Ishikawa (cell line): ENCODE measurements around the gene GRID1.

Experiments used
- CEBPB ChIP-seq: IDR thresholded peaks from 2 replicates; pipeline ENCODE4 v1.6.1; 2012
- CREB1 ChIP-seq: IDR thresholded peaks from 2 replicates; pipeline ENCODE4 v1.6.1; 2012; ENCODE audit warnings: low read depth
- EGR1 ChIP-seq: IDR thresholded peaks from 2 replicates; pipeline ENCODE4 v1.6.1; 2012
- EP300 ChIP-seq: IDR thresholded peaks from 2 replicates; pipeline ENCODE4 v1.6.1; 2012; ENCODE audit warnings: borderline replicate concordance
- FOXM1 ChIP-seq: IDR thresholded peaks from 2 replicates; pipeline ENCODE4 v1.6.1; 2012; ENCODE audit warnings: low read depth, borderline replicate concordance
- NFIC ChIP-seq: IDR thresholded peaks from 2 replicates; pipeline ENCODE4 v1.6.1; 2012
- RAD21 ChIP-seq: IDR thresholded peaks from 2 replicates; pipeline ENCODE4 v1.6.1; 2012; ENCODE audit warnings: low read depth
- TAF1 ChIP-seq: IDR thresholded peaks from 2 replicates; pipeline ENCODE4 v1.6.1; 2012; ENCODE audit warnings: low read depth, mild to moderate bottlenecking
- TCF12 ChIP-seq: IDR thresholded peaks from 2 replicates; pipeline ENCODE4 v1.6.1; 2012; ENCODE audit warnings: low read depth
- TEAD4 ChIP-seq: IDR thresholded peaks from 2 replicates; pipeline ENCODE4 v1.6.1; 2012
- YY1 ChIP-seq: IDR thresholded peaks from 2 replicates; pipeline ENCODE4 v1.6.1; 2012; ENCODE audit warnings: low read depth
- ZBTB7A ChIP-seq: IDR thresholded peaks from 2 replicates; pipeline ENCODE4 v1.6.1; 2012; ENCODE audit warnings: low read depth
- TF ChIP-seq, protein P1 (sequence below): IDR thresholded peaks from 2 replicates; pipeline ENCODE4 v1.6.1; 2012; ENCODE audit warnings: low read depth, mild to moderate bottlenecking
- TF ChIP-seq, protein P2 (sequence below): IDR thresholded peaks from 2 replicates; pipeline ENCODE4 v1.6.1; 2012
- TF ChIP-seq, protein P3 (sequence below): IDR thresholded peaks from 2 replicates; pipeline ENCODE4 v1.6.1; 2012

Gene GRID1

DNA sequence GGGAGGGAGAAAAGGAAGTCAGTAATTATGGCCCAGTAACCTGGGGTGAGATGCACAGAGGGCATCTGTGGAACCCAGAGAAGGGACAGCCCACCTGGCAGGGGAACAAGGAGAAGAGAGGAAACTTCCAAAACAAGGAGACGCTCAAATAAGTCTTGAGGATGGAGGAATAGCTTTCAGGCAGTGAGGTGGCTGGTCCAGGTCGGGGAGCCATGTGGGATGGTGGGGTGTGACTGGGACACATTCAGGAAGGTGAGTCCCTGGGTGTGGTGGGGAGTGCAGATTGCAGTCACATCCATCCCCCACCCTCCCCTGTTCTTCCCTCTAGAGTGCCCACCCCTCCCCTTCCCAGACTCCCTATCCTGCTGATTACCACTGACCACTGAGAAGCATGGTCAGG, 175.4 kb downstream of the GRID1 start:
- TF ChIP-seq NFIC (no peak), YY1 (no peak), TCF12 (no peak), EGR1 (no peak), CEBPB (no peak), ZBTB7A (no peak), TAF1 (no peak), TEAD4 (no peak)
- TF ChIP-seq, protein P1, sequence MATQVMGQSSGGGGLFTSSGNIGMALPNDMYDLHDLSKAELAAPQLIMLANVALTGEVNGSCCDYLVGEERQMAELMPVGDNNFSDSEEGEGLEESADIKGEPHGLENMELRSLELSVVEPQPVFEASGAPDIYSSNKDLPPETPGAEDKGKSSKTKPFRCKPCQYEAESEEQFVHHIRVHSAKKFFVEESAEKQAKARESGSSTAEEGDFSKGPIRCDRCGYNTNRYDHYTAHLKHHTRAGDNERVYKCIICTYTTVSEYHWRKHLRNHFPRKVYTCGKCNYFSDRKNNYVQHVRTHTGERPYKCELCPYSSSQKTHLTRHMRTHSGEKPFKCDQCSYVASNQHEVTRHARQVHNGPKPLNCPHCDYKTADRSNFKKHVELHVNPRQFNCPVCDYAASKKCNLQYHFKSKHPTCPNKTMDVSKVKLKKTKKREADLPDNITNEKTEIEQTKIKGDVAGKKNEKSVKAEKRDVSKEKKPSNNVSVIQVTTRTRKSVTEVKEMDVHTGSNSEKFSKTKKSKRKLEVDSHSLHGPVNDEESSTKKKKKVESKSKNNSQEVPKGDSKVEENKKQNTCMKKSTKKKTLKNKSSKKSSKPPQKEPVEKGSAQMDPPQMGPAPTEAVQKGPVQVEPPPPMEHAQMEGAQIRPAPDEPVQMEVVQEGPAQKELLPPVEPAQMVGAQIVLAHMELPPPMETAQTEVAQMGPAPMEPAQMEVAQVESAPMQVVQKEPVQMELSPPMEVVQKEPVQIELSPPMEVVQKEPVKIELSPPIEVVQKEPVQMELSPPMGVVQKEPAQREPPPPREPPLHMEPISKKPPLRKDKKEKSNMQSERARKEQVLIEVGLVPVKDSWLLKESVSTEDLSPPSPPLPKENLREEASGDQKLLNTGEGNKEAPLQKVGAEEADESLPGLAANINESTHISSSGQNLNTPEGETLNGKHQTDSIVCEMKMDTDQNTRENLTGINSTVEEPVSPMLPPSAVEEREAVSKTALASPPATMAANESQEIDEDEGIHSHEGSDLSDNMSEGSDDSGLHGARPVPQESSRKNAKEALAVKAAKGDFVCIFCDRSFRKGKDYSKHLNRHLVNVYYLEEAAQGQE = no peak
- TF ChIP-seq, protein P2, sequence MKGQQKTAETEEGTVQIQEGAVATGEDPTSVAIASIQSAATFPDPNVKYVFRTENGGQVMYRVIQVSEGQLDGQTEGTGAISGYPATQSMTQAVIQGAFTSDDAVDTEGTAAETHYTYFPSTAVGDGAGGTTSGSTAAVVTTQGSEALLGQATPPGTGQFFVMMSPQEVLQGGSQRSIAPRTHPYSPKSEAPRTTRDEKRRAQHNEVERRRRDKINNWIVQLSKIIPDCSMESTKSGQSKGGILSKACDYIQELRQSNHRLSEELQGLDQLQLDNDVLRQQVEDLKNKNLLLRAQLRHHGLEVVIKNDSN = no peak
- TF ChIP-seq, protein P3, sequence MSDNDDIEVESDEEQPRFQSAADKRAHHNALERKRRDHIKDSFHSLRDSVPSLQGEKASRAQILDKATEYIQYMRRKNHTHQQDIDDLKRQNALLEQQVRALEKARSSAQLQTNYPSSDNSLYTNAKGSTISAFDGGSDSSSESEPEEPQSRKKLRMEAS = no peak

DNA sequence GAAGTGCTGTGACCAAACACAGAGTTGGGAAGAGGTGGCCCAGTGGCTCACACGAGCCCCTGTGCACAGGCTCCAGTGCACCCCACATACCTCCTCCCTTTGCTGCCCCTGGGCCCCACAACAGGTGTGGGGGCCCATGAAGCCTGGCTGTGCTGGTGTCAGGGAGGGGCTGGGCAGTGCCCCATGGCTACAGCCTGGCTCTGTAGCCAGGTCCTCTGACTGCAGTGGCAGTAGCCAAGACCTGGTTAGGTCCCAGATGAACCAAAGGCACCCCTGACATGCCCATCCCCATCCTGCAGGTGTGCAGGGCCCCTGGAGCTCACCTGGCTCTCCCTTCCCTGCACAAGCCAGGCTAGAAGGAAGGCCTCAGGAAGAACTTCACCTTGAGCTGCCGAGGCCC, 176.3 kb downstream of the GRID1 start:
- no peak for TF ChIP-seq CEBPB

DNA sequence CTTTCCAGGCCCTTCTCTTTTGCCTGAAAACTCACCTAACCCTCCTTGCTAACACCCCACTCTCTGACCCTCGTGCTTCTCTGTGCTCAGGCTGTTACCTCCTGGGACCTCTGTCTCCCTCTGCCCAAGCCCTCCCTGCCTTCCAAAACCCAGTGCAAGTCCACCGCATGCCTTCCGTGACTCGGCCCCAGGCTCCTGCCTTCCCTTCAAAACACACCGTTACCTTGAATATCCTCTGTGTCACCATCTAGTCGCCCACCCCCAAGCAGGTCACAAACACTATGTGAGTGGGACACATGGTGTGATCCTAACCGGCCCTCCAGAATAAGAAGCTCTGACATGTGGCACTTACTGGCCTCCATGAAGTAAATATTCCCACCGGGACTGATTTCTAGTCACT, 176.7 kb downstream of the GRID1 start:
- TF ChIP-seq, protein P3 = no peak
- no peak for TF ChIP-seq ZBTB7A
- TF ChIP-seq NFIC = no peak
- no peak for TF ChIP-seq CREB1
- no peak for TF ChIP-seq TEAD4
- no peak for TF ChIP-seq YY1
- TF ChIP-seq EGR1 = no peak
- no peak for TF ChIP-seq TAF1
- TF ChIP-seq TCF12 = no peak
- TF ChIP-seq FOXM1 = no peak
- TF ChIP-seq, protein P2 = no peak

DNA sequence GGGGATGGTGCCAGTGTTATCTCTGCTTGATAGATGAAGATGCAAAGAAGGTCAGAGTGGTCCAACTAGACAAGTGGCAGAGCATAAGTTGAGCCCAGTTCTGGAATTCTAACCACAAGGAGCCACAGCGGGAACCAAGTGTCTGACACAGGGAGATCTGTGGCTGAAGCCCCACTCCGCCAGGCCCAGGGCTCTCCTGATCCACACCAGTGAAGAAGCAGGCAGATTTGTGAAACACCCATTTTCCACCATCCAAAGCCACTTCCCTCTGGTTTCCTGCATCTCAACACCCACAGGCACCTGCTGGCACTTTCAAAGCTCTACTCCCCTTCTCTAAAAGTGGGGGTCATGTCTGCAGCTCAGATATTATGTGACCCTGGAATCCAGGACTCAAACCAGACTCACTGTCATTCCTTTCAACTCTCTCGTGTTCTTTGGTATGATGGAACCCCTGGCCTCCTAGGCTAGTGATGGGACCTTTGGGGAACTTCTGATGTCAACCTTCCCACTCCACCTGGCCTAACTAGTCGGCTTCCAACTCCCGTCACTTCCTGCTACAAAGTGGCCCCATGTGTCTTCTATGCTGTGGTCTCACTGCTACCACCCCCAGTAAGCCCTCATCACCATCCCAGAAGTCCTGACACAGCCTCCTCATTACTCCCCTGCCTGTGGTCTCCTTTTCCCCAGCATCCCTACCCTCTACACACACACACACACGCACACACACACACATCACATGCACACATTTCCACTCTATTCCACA, 177.6 kb downstream of the GRID1 start:
- TF ChIP-seq CREB1 = no peak
- no peak for TF ChIP-seq RAD21
- TF ChIP-seq EGR1 = no peak
- no peak for TF ChIP-seq ZBTB7A
- TF ChIP-seq, protein P3 = no peak
- TF ChIP-seq TAF1 = no peak
- no peak for TF ChIP-seq TCF12
- TF ChIP-seq, protein P2 = no peak
- TF ChIP-seq NFIC = no peak
- TF ChIP-seq FOXM1 = no peak
- no peak for TF ChIP-seq EP300
- TF ChIP-seq, protein P1 = no peak
- TF ChIP-seq YY1 = no peak
- no peak for TF ChIP-seq TEAD4
- TF ChIP-seq CEBPB = no peak

DNA sequence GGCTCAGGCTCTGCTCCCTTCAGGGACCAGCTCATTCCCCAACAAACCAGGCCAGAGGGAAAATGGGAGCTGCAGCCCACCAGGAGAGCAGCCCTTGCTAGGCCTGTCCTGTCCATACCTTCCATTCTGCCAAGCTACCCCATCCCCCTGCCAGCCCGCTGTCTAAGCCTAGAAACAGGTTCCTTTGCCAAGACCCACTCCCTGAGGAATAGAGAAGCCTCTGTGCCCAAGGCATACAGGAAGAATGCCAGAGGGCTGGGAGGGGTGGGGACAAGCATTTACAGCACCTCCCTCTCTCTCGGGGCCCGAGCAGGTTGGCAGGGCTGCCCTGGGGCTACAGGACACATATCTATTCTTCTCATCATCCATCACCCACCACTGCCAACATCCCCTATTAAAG, 178.3 kb downstream of the GRID1 start:
- TF ChIP-seq EP300 (no peak), RAD21 (no peak), FOXM1 (no peak), NFIC (no peak), YY1 (no peak), TEAD4 (no peak), TAF1 (no peak), CREB1 (no peak)
- TF ChIP-seq, protein P3 = no peak
- TF ChIP-seq, protein P2 = no peak
